ENCODE measurements around the gene AP2M1. TPM values are rescaled to one million over a fixed set of nuclear protein-coding genes. Genes with fewer than 3 reads are reported as not detected.

The AP2M1 gene
- total and polyA plus RNA-seq, 4 experiments from 2014 or later = 206 to 312 (median 231) TPM

- peaks cover 11% of the 10 kb centered on the region for H3K4me1 ChIP-seq (ENCODE audit: insufficient read depth, low read length)
- H3K36me3 Mint-ChIP-seq = no peaks in the 10 kb centered on the region
- DNase-seq = no peak
- no peaks in the 10 kb centered on the region for H3K9me3 ChIP-seq (ENCODE audit: control insufficient read depth in 1 of 2, low read length in 2 of 2)
- ChIA-PET POLR2A (ENCODE audit: partially characterized antibody) (no interaction called here), CTCF (ENCODE audit: partially characterized antibody) (interaction anchor here (0.6 kb wide), 1 partner anchor 54 kb away, joined by 4 read pairs; no protein-coding TSS in a partner anchor)
- no peak overlapping the region for H3K27ac Mint-ChIP-seq
- no peak overlapping the region for H3K27ac ChIP-seq (ENCODE audit: low read depth, low read length)
- no peaks in the 10 kb centered on the region for H3K36me3 ChIP-seq (ENCODE audit: insufficient read depth, low read length)
- peaks cover 0 to 2% (median 0%) of the 10 kb centered on the region in 8 donors for H3K9me3 Mint-ChIP-seq
- H3K4me3 Mint-ChIP-seq = no peak overlapping the region
- peaks cover 27 to 32% of the 10 kb centered on the region in 2 donors for H3K27me3 Mint-ChIP-seq
- no peak overlapping the region for H3K4me3 ChIP-seq (ENCODE audit: low read length in 2 of 2)
- intact Hi-C loops (cut with micrococcal nuclease) = no loop called here
- H3K27me3 ChIP-seq (ENCODE audit: insufficient read depth, low read length) = peaks cover 35% of the 10 kb centered on the region
- H3K4me1 Mint-ChIP-seq = peaks cover 5 to 17% (median 7%) of the 10 kb centered on the region in 4 donors
Measured at GRCh38 chr3:184233127-184233843, 58.6 kb downstream of the AP2M1 start.

Other genes with a start within 250 kb of the AP2M1 start
- gene ABCC5, start 157.0 kb upstream of the AP2M1 start, total RNA-seq = 10 to 100 TPM; 42.3 to 42.6 TPM
- gene ABCC5, start 157.0 kb upstream of the AP2M1 start, polyA plus RNA-seq = 10 to 100 TPM in 1 of 2 donors, 1 to 10 TPM in 1; 9.1 to 12.3 TPM
- gene HTR3D, start 143.1 kb upstream of the AP2M1 start, total RNA-seq = not detected
- not detected for gene HTR3D, start 143.1 kb upstream of the AP2M1 start, polyA plus RNA-seq
- gene HTR3C, start 121.8 kb upstream of the AP2M1 start, total RNA-seq = not detected
- not detected for gene HTR3C, start 121.8 kb upstream of the AP2M1 start, polyA plus RNA-seq
- not detected for gene HTR3E, start 77.8 kb upstream of the AP2M1 start, total RNA-seq
- gene HTR3E, start 77.8 kb upstream of the AP2M1 start, polyA plus RNA-seq = not detected
- 10 to 100 TPM; 82.3 to 87.6 TPM for gene EIF2B5, start 39.5 kb upstream of the AP2M1 start, total RNA-seq
- gene EIF2B5, start 39.5 kb upstream of the AP2M1 start, polyA plus RNA-seq = 10 to 100 TPM; 59.6 to 69.4 TPM
- gene DVL3, start 19.5 kb upstream of the AP2M1 start, total RNA-seq = 10 to 100 TPM; 43.3 to 46.4 TPM
- 10 to 100 TPM in 1 of 2 donors, 1 to 10 TPM in 1; 3.0 to 14.1 TPM for gene DVL3, start 19.5 kb upstream of the AP2M1 start, polyA plus RNA-seq
- 100 to 1,000 TPM; 122 to 124 TPM for gene ABCF3, start 11.3 kb downstream of the AP2M1 start, total RNA-seq
- 10 to 100 TPM; 32.0 to 55.1 TPM for gene ABCF3, start 11.3 kb downstream of the AP2M1 start, polyA plus RNA-seq
- not detected for gene VWA5B2, start 54.7 kb downstream of the AP2M1 start, total RNA-seq
- gene VWA5B2, start 54.7 kb downstream of the AP2M1 start, polyA plus RNA-seq = under 1 TPM in 1 of 2 donors, not detected in 1; 0.38 TPM
- 10 to 100 TPM; 37.5 to 40.6 TPM for gene ALG3, start 74.1 kb downstream of the AP2M1 start, total RNA-seq
- gene ALG3, start 74.1 kb downstream of the AP2M1 start, polyA plus RNA-seq = 10 to 100 TPM; 56.5 to 67.8 TPM
- 1 to 10 TPM; 1.7 to 2.1 TPM for gene EEF1AKMT4, start 74.8 kb downstream of the AP2M1 start, total RNA-seq
- gene EEF1AKMT4, start 74.8 kb downstream of the AP2M1 start, polyA plus RNA-seq = 1 to 10 TPM; 3.8 to 4.6 TPM
- gene CAMK2N2, start 86.7 kb downstream of the AP2M1 start, total RNA-seq = under 1 TPM in 1 of 2 experiments, not detected in 1; 0.25 TPM
- gene CAMK2N2, start 86.7 kb downstream of the AP2M1 start, polyA plus RNA-seq = not detected
- gene ECE2, start 101.2 kb downstream of the AP2M1 start, total RNA-seq = not detected
- gene ECE2, start 101.2 kb downstream of the AP2M1 start, polyA plus RNA-seq = not detected
- gene PSMD2, start 124.4 kb downstream of the AP2M1 start, total RNA-seq = 100 to 1,000 TPM; 148 to 154 TPM
- 100 to 1,000 TPM; 195 to 298 TPM for gene PSMD2, start 124.4 kb downstream of the AP2M1 start, polyA plus RNA-seq
- gene EIF4G1, start 139.8 kb downstream of the AP2M1 start, total RNA-seq = 100 to 1,000 TPM; 236 to 246 TPM
- gene EIF4G1, start 139.8 kb downstream of the AP2M1 start, polyA plus RNA-seq = 10 to 100 TPM in 1 of 2 donors, 1 to 10 TPM in 1; 3.6 to 51.1 TPM
- 1 to 10 TPM; 9.0 to 10.0 TPM for gene FAM131A, start 162.7 kb downstream of the AP2M1 start, total RNA-seq
- gene FAM131A, start 162.7 kb downstream of the AP2M1 start, polyA plus RNA-seq = 1 to 10 TPM; 1.1 to 1.6 TPM
- gene CLCN2, start 186.8 kb downstream of the AP2M1 start, total RNA-seq = 1 to 10 TPM; 3.8 to 5.4 TPM
- gene CLCN2, start 186.8 kb downstream of the AP2M1 start, polyA plus RNA-seq = under 1 TPM; 0.24 to 0.29 TPM
- 10 to 100 TPM; 61.3 to 66.1 TPM for gene POLR2H, start 186.9 kb downstream of the AP2M1 start, total RNA-seq
- gene POLR2H, start 186.9 kb downstream of the AP2M1 start, polyA plus RNA-seq = 10 to 100 TPM; 56.6 to 58.8 TPM
- not detected for gene THPO, start 203.4 kb downstream of the AP2M1 start, total RNA-seq
- gene THPO, start 203.4 kb downstream of the AP2M1 start, polyA plus RNA-seq = not detected
- not detected for gene CHRD, start 205.2 kb downstream of the AP2M1 start, total RNA-seq
- gene CHRD, start 205.2 kb downstream of the AP2M1 start, polyA plus RNA-seq = not detected

Measured in CD4-positive, alpha-beta memory T cell (primary cell).